ENCODE measurements around the gene EYS. TPM values are rescaled to one million over a fixed set of nuclear protein-coding genes. Genes with fewer than 3 reads are reported as not detected.

The EYS gene
- polyA plus RNA-seq, 2 of the 4 experiments (the other 2 are of a cell fraction): 0.03 to 0.06 TPM

GRCh38 chr6:65182681-65183080 is 524.3 kb downstream of the EYS start:
- no peak overlapping the region for H3K4me2 ChIP-seq
- no peaks in the 10 kb centered on the region for H3K9me3 ChIP-seq
- no peak overlapping the region for H3K27ac ChIP-seq
- CTCF ChIA-PET: no interaction called here
- no peak for TF ChIP-seq HMGXB4 (CRISPR knock-in tag; IDR thresholded peaks at IDR 0.05; ENCODE audit: borderline replicate concordance)
- no peak for TF ChIP-seq JUN (IDR thresholded peaks at IDR 0.05)
- TF ChIP-seq RNF2 (IDR thresholded peaks at IDR 0.05; ENCODE audit: borderline replicate concordance, low read depth): no peak
- TF ChIP-seq GATA3 (IDR thresholded peaks at IDR 0.05; ENCODE audit: borderline replicate concordance): no peak
- TF ChIP-seq NPAS2 (CRISPR knock-in tag; IDR thresholded peaks at IDR 0.05; ENCODE audit: borderline replicate concordance): no peak
- TF ChIP-seq RFX5 (IDR thresholded peaks at IDR 0.05): no peak
- TF ChIP-seq FOXS1 (CRISPR knock-in tag; IDR thresholded peaks at IDR 0.05): no peak
- TF ChIP-seq EHMT2 (IDR thresholded peaks at IDR 0.05; ENCODE audit: low read depth): no peak
- no peak for TF ChIP-seq BHLHE40 (IDR thresholded peaks at IDR 0.05; ENCODE audit: low read depth, low read length)
- no peak for TF ChIP-seq RCOR1 (IDR thresholded peaks at IDR 0.05; ENCODE audit: low read depth, low read length)
- no peak for TF ChIP-seq HOXA7 (CRISPR knock-in tag; IDR thresholded peaks at IDR 0.05)
- no peak for TF ChIP-seq POLR2AphosphoS2 (conservative IDR thresholded peaks at IDR 0.05; ENCODE audit: low read length)
- 59% methylated on average over 2 of the region's 2 CpGs for WGBS (ENCODE audit: missing lambda C conversion rate)
- no peak for ATAC-seq
- no peaks in the 10 kb centered on the region for H3K4me1 ChIP-seq
- FAIRE-seq: no peak
- POLR2A ChIA-PET: no interaction called here
- no peak for DNase-seq (ENCODE audit: low read depth in 1 of 2, low spot score in 1 of 2)
- H3K4me3 ChIP-seq: no peak overlapping the region

GRCh38 chr6:65170273-65170672 is 536.8 kb downstream of the EYS start:
- H3K4me2 ChIP-seq: no peak overlapping the region
- no peaks in the 10 kb centered on the region for H3K4me1 ChIP-seq
- no peak overlapping the region for H3K27ac ChIP-seq
- 15% methylated on average over 2 of the region's 2 CpGs for WGBS (ENCODE audit: missing lambda C conversion rate)
- TF ChIP-seq USF2 (IDR thresholded peaks at IDR 0.05) (no peak), RCOR1 (IDR thresholded peaks at IDR 0.05; ENCODE audit: low read depth, low read length) (no peak), ZSCAN20 (CRISPR knock-in tag; IDR thresholded peaks at IDR 0.05) (no peak), JUN (IDR thresholded peaks at IDR 0.05) (no peak), RFX5 (IDR thresholded peaks at IDR 0.05) (no peak), MAZ (IDR thresholded peaks at IDR 0.05; ENCODE audit: borderline replicate concordance, low read depth, low read length) (no peak), HDAC2 (IDR thresholded peaks at IDR 0.05) (no peak), ESRRA (IDR thresholded peaks at IDR 0.05; ENCODE audit: borderline replicate concordance, low read length) (no peak), MYC (IDR thresholded peaks at IDR 0.05; ENCODE audit: borderline replicate concordance, low read length) (no peak), FOSB (CRISPR knock-in tag; IDR thresholded peaks at IDR 0.05) (no peak), EP300 (IDR thresholded peaks at IDR 0.05) (no peak), ZFP36 (IDR thresholded peaks at IDR 0.05; ENCODE audit: borderline replicate concordance, partially characterized antibody) (no peak)
- TF ChIP-seq, protein P1, sequence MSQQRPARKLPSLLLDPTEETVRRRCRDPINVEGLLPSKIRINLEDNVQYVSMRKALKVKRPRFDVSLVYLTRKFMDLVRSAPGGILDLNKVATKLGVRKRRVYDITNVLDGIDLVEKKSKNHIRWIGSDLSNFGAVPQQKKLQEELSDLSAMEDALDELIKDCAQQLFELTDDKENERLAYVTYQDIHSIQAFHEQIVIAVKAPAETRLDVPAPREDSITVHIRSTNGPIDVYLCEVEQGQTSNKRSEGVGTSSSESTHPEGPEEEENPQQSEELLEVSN (IDR thresholded peaks at IDR 0.05; ENCODE audit: borderline replicate concordance, low read depth): no peak
- ATAC-seq: no peak
- H3K9me3 ChIP-seq: no peaks in the 10 kb centered on the region
- ChIA-PET POLR2A (no interaction called here), CTCF (no interaction called here)
- DNase-seq (ENCODE audit: low read depth in 1 of 2, low spot score in 1 of 2): no peak
- H3K4me3 ChIP-seq: no peak overlapping the region
- FAIRE-seq: no peak

DNA sequence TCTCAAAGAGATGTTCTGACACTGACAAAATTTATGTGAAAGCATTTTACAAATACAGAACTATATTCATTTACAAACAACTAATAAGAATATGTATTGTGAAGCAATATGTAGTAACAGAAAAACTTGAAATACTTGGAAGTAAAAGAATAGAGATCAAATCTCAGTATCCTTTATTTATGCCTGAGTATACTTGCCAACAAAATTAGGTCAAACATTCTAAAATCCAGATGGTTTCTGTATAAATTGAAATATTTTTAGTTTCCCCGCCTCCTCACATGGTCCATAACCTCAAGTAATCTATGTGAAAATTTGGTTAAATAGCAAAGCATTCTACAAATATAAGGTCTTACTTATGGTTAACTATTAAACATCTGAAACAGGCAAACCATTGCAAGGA is 545.4 kb downstream of the EYS start:
- H3K27ac ChIP-seq: no peak overlapping the region
- ChIA-PET POLR2A (no interaction called here), CTCF (no interaction called here)
- DNase-seq (ENCODE audit: low read depth in 1 of 2, low spot score in 1 of 2) (no peak), ATAC-seq (no peak), FAIRE-seq (no peak)
- H3K9me3 ChIP-seq: no peaks in the 10 kb centered on the region
- no peak overlapping the region for H3K4me3 ChIP-seq
- no peaks in the 10 kb centered on the region for H3K4me1 ChIP-seq
- H3K4me2 ChIP-seq: no peak overlapping the region
- TF ChIP-seq CHD4 (IDR thresholded peaks at IDR 0.05; ENCODE audit: borderline replicate concordance) (no peak), CHD2 (IDR thresholded peaks at IDR 0.05; ENCODE audit: low read length, partially characterized antibody) (no peak), RFX5 (IDR thresholded peaks at IDR 0.05) (no peak)
- WGBS (ENCODE audit: missing lambda C conversion rate): 62% methylated on average over 1 of the region's 1 CpG

All from A549 (cell line).